ENCODE data around the gene NXF1.
A peak's percentile ranks its signal among the peaks of the same experiment; 100 is the strongest.
"Not testable (repeated sequence)": the region's sequence is repeated elsewhere in the genome, so short reads cannot be mapped to it uniquely, and the experiment has no call there.

NXF1 gene

GRCh38 chr11:62786318-62787004 lies 18.8 kb downstream of the NXF1 start:
- DNase-seq, result peak; percentile 95

- DNase-seq, result no peak
These were observed 22.5 kb downstream of the NXF1 start for GRCh38 chr11:62782753-62783152.

GRCh38 chr11:62778441-62778840 lies 26.8 kb downstream of the NXF1 start:
- DNase-seq, result no peak

- DNase-seq, result no peak
These were observed 27.9 kb downstream of the NXF1 start for GRCh38 chr11:62777389-62777788.

GRCh38 chr11:62775646-62776045 lies 29.6 kb downstream of the NXF1 start:
- DNase-seq, result no peak

GRCh38 chr11:62774407-62774806 lies 30.8 kb downstream of the NXF1 start:
- DNase-seq, result no peak

GRCh38 chr11:62771144-62772021 lies 33.9 kb downstream of the NXF1 start, which contains the start of gene TAF6L:
TSS of gene TAF6L (plus strand) at chr11:62771396. CDS start at chr11:62775784, 4,388 bp downstream.
- DNase-seq, result peak; percentile 97

GRCh38 chr11:62770778-62771143 lies 34.5 kb downstream of the NXF1 start:
- DNase-seq, result peak; percentile 67

GRCh38 chr11:62760867-62761227 lies 44.4 kb downstream of the NXF1 start:
- DNase-seq, result not testable (repeated sequence)

- no peak for DNase-seq
These were observed 47.1 kb downstream of the NXF1 start for GRCh38 chr11:62757846-62758788.

- no peak for DNase-seq
These were observed 50.1 kb downstream of the NXF1 start for GRCh38 chr11:62755086-62755615.

GRCh38 chr11:62753736-62754603 lies 51.3 kb downstream of the NXF1 start, which contains the start of gene ZBTB3:
TSS of gene ZBTB3 (minus strand) at chr11:62754160. CDS start at chr11:62753664, 496 bp downstream.
- peak; percentile 98 for DNase-seq

GRCh38 chr11:62752994-62753735 lies 52.1 kb downstream of the NXF1 start:
- no peak for DNase-seq

GRCh38 chr11:62752177-62752785 lies 53.0 kb downstream of the NXF1 start:
- DNase-seq, result no peak

GRCh38 chr11:62749931-62750330 lies 55.3 kb downstream of the NXF1 start:
- not testable (repeated sequence) for DNase-seq

GRCh38 chr11:62747475-62748160 lies 57.6 kb downstream of the NXF1 start:
- DNase-seq, result no peak

Data from activated effector memory CD4-positive, alpha-beta T cell treated with anti-CD3 and anti-CD28 coated beads, Interleukin-2, amount 50 U/mL, for 16 hours (primary cell).